GM12891 (cell line): ENCODE measurements around the gene RBP3.

Experiments
- DNase-seq: peaks from one replicate; pipeline ENCODE4 v3.0.0; 2011; ENCODE audit warnings: low spot score; ENCODE audit not compliant: insufficient read length
- FAIRE-seq: peaks from 2 replicates; lab custom pipeline; 2011; peaks lifted over from hg19 to GRCh38; lab: Jason Lieb, UNC
- PAX5 ChIP-seq: IDR thresholded peaks from 2 replicates; pipeline ENCODE4 v1.6.1; 2011; ENCODE audit warnings: low read length, moderate library complexity, mild to moderate bottlenecking; ENCODE audit not compliant: insufficient read depth, severe bottlenecking
- POLR2A ChIP-seq: IDR thresholded peaks from 2 replicates; pipeline ENCODE4 v1.6.1; 2011; ENCODE audit warnings: low read depth, low read length, control low read depth
- POLR2AphosphoS5 ChIP-seq: IDR thresholded peaks from 2 replicates; pipeline ENCODE4 v1.6.1; 2011; ENCODE audit warnings: low read depth, low read length, control low read depth
- POU2F2 ChIP-seq: IDR thresholded peaks from 2 replicates; pipeline ENCODE4 v1.6.1; 2011; ENCODE audit warnings: low read depth, mild to moderate bottlenecking, control low read depth, low read length, moderate library complexity
- SPI1 ChIP-seq: IDR thresholded peaks from 2 replicates; pipeline ENCODE4 v1.6.1; 2011; ENCODE audit warnings: low read depth, low read length, control low read depth
- TAF1 ChIP-seq: IDR thresholded peaks from 2 replicates; pipeline ENCODE4 v1.6.1; 2011; ENCODE audit warnings: low read depth, low read length, control low read depth

Gene RBP3

DNA sequence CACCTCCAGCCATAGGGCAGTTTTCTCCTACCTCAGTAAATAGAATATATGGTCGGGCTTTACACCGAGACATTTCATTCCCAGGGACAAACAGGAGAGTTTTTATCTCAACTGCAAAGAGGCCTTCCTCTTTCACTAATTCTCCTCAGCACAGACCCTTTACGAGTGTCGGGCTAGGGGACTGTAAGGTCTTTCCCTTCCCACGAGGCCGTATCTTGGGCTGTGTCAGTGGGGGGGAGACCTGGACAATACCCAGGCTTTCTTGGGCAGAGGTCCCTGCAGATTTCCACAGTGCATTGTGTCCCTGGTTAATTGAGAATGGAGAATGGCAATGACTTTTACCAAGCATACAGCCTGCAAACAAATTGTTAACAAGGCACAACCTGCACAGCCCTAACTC lies 49.1 kb downstream of the RBP3 start:
- FAIRE-seq (no peak), DNase-seq (no peak)
- TF ChIP-seq SPI1 (no peak), POU2F2 (no peak), POLR2AphosphoS5 (no peak), PAX5 (no peak), POLR2A (no peak), TAF1 (no peak)

DNA sequence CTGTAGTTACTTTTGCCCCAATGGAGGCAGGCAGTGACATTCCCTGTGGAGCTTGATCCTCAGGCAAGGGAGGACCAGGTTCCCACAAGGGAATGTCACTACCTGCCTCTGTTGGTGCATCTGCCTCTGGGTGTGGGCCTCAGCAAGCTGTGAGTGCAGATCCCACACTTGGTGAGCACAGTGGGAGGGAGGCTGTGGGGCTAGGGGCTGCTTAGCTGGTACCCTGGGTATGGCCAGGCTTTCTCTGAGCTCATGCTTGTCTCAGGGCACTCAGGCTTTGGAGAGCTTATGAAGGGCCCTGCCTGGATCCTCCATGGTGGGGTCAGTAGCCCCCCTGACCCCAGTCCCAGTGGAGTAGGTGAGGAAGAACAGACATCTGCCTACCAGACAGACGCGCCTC lies 52.1 kb downstream of the RBP3 start:
- TF ChIP-seq POU2F2 (no peak), POLR2A (no peak), POLR2AphosphoS5 (no peak), PAX5 (no peak), TAF1 (no peak), SPI1 (no peak)
- DNase-seq, result no peak
- FAIRE-seq, result no peak

DNA sequence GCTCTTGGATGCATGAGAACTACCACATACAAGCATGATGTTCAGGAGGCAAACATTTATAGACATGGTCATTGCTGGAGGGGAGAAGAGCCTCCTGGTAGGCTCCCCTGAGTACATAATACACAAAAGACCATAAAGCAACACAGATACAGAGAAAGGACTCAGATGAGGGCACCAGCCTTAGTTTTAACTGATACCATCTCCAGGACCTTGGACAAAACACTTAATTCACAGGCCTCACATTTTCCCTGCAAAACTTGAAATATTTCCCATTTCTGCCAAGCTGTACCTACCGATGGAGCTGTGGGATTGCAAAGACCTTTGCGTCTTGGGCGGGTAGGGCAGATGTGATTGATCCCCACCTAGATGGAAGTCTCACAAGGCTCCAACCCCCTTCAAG lies 52.6 kb downstream of the RBP3 start:
- TF ChIP-seq POLR2AphosphoS5 (no peak), TAF1 (no peak), SPI1 (no peak), POU2F2 (no peak), POLR2A (no peak), PAX5 (no peak)
- DNase-seq, result no peak
- no peak for FAIRE-seq

DNA sequence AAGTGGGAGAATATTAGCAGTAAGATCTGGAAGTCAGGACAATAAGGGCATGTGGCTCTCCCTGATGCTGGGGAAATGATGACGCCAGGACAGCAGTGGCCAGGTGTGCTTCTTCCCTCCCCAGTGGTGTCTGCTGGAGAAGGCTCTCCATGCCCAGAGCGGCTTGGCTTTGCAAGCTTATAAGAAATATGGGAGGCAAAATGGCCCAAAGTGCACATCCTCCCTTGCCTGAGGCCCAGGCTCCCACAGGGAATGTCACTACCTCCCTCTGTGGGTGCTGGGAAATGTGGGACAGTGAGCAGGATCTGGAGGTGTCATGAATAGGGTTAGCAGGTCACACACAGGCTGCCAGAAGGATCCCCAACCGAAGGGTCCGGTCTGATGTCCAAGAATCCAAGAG lies 53.0 kb downstream of the RBP3 start:
- FAIRE-seq (no peak), DNase-seq (no peak)
- TF ChIP-seq POLR2A (no peak), PAX5 (no peak), SPI1 (no peak), POU2F2 (no peak), TAF1 (no peak), POLR2AphosphoS5 (no peak)

DNA sequence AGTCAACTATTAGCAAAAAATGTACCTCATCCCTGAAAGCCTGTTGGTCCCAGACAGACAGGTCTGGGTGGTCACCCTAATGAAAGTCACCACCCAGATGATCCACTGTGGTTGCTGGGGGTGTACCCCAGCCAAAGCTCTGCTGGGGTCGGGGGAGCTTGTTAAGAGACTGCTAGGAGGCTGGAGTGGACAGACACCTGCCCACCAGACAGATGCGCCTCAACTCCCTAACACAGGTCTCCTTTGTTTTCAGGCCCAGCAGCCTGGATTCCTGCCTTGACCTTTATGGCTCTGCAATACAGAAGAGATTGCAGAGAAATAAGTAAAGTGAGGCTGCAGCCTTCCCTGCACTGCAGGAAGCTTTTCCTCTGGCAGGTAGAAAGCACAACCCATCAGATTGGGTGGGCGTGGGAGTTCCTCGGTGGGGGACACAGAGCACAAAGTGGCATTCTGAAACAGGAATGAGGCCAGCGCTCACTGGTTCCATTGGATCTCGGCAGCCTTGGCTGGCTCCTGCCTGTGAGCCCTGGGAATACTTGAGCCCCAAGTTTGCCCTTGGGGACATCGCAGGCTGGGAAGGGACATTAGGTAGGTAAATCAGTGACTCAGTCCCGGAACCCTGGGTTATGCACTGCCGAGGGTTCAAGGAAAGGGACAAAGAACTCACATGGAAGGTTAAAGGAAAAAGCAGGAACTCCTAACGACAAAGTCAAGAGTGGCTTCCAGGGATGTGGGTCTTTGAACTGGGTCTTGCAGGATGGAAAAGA lies 53.9 kb downstream of the RBP3 start:
- TF ChIP-seq PAX5 (no peak), POLR2A (no peak), POLR2AphosphoS5 (no peak), SPI1 (no peak), POU2F2 (no peak), TAF1 (no peak)
- FAIRE-seq (no peak), DNase-seq (no peak)

DNA sequence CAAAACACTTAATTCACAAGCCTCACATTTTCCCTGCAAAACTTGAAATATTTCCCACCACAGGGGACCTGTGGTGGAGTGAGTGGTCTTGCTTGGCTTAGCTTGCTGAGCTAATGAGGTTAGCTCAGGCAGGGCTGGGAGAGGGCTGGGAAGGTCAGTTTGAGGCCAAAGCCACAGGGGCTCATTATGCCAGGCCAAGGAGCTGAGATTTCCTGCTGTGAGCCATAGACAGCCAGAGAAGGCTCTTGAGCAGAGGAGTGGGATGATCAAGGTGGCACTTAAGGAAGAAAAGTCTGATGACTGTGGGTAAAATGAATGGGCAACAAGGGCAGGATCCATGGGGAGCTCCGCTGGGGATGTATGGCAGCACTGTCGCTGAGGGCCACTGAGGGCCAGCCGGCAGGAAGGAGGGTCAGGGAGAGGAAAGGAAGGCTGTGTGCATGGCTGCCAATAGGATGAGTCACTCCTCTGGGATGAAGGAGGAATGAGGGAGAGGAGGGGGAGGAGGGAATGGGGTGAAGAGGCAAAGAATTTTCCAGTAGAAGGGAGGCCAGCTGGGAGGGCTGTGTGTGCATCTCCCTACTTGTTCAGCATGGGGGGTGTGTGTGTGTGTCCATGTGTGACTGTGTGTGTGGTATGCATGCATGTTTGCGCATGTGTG lies 54.6 kb downstream of the RBP3 start:
- FAIRE-seq, result no peak
- TF ChIP-seq PAX5, result no peak
- no peak for DNase-seq

DNA sequence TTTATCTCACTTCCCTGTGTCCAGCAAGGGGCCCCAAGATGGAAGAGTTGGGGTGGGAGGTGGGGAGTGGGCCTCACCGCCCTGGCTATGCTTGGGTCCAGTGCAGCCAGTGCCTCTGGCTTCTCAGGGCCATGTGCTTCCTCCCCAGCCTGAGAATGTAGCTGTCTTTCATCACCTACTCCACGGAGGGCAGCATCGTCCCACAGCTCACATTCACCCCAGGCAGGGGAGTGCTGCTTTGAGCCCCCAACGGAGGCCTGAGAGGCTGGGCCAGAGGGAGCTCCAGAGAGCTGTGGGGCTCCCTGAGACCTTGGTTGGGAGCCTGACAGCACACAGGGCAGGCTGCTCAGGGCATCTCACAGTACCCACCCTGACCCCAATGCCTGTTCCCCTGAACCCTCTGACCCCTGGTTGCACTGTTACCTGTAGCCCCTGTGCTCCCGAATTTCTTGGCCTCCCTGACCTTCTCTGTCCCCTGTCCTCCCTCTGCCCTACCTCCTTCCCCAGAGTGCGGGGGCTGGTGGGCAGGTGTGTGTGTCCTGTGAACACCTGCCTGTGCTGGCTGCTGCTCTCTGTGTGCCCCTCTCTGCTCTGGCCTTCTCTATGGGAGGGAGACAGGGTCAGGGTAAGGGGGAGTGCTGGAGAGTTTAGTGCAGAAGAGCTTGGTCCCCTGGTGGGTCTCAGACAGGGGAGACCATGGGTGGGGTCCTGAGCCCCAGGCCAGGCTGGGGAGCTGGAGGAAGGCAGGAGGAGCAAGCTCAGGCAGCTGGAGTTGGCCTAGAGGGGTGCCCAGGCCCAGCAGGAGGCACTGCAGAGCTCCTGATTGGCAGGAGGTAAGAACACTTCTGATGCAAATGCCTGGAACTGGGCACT lies 55.5 kb downstream of the RBP3 start:
- FAIRE-seq, result no peak
- no peak for TF ChIP-seq POU2F2
- no peak for TF ChIP-seq SPI1
- no peak for TF ChIP-seq POLR2A
- TF ChIP-seq PAX5, result no peak
- no peak for TF ChIP-seq TAF1
- TF ChIP-seq POLR2AphosphoS5, result no peak
- DNase-seq, result no peak

DNA sequence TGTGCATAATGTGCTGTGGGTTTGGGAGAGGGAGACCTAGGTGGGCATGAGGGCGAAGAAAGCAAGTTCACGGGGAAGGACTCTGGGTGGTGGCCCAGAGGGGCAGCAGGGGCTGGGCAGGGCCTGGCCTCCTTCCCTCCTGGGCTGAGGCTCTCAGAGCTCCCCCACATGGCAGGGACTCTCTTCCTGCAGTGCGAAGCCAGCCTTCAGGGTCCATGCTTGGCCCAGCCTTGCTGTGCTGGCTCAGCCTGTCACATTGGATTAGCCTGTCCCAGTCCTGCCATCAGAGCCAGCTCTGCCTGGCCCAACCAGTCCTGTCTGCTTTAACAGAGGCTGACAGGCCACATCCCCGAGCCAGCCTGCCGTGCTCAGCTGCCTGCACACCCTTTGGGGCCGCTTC lies 56.3 kb downstream of the RBP3 start:
- DNase-seq (no peak), FAIRE-seq (no peak)
- TF ChIP-seq SPI1 (no peak), TAF1 (no peak), POLR2AphosphoS5 (no peak), PAX5 (no peak), POU2F2 (no peak), POLR2A (no peak)

DNA sequence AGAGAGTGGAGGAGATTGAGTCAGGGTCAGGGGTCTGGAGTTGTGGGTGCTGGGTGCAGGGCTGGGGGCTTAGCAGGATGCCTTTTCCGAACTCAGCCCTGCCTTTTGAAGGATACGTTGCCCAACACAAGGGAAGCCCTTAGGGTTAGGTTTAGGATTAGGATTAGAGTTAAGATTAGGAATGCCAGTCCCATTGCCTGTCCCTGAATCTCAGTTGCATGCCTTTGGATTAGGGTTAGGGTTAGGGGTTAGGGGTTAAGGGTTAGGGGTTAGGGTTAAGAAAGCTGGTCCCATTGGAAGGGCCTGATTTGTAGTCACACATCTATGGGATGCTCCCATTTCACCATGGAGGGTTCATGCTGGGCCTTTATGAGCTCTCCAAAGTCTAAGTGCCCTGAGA lies 56.8 kb downstream of the RBP3 start:
- DNase-seq (no peak), FAIRE-seq (no peak)
- TF ChIP-seq POLR2AphosphoS5, result no peak
- no peak for TF ChIP-seq PAX5
- no peak for TF ChIP-seq POU2F2
- no peak for TF ChIP-seq TAF1
